Hepatocyte (in vitro differentiated cells): Measurements from ENCODE around the gene CABP4.

ENCODE experiments used
- EZH2 ChIP-seq: fragments of 200-600 bp; sonication (generic); IDR thresholded peaks from 2 replicates; pipeline ENCODE4 v1.6.1; 2016; ENCODE audit warnings: antibody characterized with exemption, mild to moderate bottlenecking, borderline replicate concordance
- EZH2phosphoT487 ChIP-seq: fragments of 200-600 bp; sonication (generic); IDR thresholded peaks from one replicate; pipeline ENCODE4 v1.6.1; 2018; ENCODE audit warnings: antibody characterized with exemption, mild to moderate bottlenecking, low read depth, moderate library complexity; ENCODE audit not compliant: unreplicated experiment, severe bottlenecking
- TF ChIP-seq, protein P1 (sequence below): fragments of 200-600 bp; sonication (generic); IDR thresholded peaks from 2 replicates; pipeline ENCODE4 v1.5.1; 2016; ENCODE audit warnings: antibody characterized with exemption, mild to moderate bottlenecking; ENCODE audit not compliant: poor library complexity

DNA sequence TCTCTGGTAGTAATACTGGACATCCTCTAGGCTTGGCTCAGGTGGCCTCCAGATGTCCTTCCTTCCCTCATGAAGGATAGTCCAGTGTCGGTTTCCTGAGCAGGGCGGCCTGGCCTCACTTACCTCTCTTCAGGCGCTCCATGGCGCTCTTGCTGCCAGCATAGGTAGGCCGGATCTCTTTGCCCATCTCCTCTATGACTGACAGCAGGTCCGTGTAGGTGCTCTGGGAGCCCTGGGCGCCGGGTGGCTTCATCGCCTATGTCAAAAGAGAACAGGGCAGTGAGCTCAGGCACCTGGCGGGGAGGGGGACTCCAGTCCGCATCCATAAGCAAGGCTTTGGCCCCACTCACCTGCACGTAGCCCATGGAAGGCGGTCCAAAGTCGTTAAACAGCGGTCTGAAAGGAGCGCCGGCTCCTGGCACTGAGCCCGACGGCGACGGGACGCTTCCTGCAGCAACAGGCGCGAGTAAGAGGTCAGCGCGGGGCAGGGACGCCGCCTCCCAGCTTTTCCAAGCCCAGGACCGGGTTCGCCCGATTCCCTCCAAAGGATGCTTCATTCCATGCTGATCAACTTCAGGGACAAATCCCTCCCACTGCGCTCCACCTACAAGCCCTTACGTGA is 52.2 kb downstream of the CABP4 start:
- TF ChIP-seq, protein P1, sequence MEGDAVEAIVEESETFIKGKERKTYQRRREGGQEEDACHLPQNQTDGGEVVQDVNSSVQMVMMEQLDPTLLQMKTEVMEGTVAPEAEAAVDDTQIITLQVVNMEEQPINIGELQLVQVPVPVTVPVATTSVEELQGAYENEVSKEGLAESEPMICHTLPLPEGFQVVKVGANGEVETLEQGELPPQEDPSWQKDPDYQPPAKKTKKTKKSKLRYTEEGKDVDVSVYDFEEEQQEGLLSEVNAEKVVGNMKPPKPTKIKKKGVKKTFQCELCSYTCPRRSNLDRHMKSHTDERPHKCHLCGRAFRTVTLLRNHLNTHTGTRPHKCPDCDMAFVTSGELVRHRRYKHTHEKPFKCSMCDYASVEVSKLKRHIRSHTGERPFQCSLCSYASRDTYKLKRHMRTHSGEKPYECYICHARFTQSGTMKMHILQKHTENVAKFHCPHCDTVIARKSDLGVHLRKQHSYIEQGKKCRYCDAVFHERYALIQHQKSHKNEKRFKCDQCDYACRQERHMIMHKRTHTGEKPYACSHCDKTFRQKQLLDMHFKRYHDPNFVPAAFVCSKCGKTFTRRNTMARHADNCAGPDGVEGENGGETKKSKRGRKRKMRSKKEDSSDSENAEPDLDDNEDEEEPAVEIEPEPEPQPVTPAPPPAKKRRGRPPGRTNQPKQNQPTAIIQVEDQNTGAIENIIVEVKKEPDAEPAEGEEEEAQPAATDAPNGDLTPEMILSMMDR, result no peak
- TF ChIP-seq EZH2 (no peak), EZH2phosphoT487 (no peak)
